Hematopoietic multipotent progenitor cell treated with erythropoietin and hydrocortisone succinate and interleukin-3 and kit ligand, for 17 days (in vitro differentiated cells): Measurements from ENCODE around the gene PIP5K1C.
"Not testable (repeated sequence)": the region's sequence is repeated elsewhere in the genome, so short reads cannot be mapped to it uniquely, and the experiment has no call there.

Source experiments
- DNase-seq: peaks from one replicate; pipeline ENCODE4 v3.0.0-alpha.2; 2015; ENCODE audit warnings: low spot score

The PIP5K1C gene

GRCh38 chr19:3645726-3646125 is 54.5 kb downstream of the PIP5K1C start:
- DNase-seq, result no peak

GRCh38 chr19:3645067-3645396 is 55.2 kb downstream of the PIP5K1C start:
- no peak for DNase-seq

GRCh38 chr19:3644351-3645066 is 55.8 kb downstream of the PIP5K1C start:
- DNase-seq, result no peak

GRCh38 chr19:3643674-3644313 is 56.5 kb downstream of the PIP5K1C start:
- no peak for DNase-seq

- no peak for DNase-seq
These were observed 57.1 kb downstream of the PIP5K1C start for GRCh38 chr19:3642987-3643673.

GRCh38 chr19:3642296-3642695 is 58.0 kb downstream of the PIP5K1C start:
- DNase-seq, result no peak

- DNase-seq, result no peak
These were observed 58.6 kb downstream of the PIP5K1C start for GRCh38 chr19:3641515-3642269.

- no peak for DNase-seq
These were observed 60.8 kb downstream of the PIP5K1C start for GRCh38 chr19:3639479-3639878.

- DNase-seq, result no peak
These were observed 61.8 kb downstream of the PIP5K1C start for GRCh38 chr19:3638208-3639193.

GRCh38 chr19:3637621-3638020 is 62.6 kb downstream of the PIP5K1C start:
- DNase-seq, result no peak

GRCh38 chr19:3636962-3637361 is 63.3 kb downstream of the PIP5K1C start:
- no peak for DNase-seq

- DNase-seq, result no peak
These were observed 63.8 kb downstream of the PIP5K1C start for GRCh38 chr19:3636506-3636905.

- no peak for DNase-seq
These were observed 65.7 kb downstream of the PIP5K1C start for GRCh38 chr19:3634496-3635045.

- no peak for DNase-seq
These were observed 66.7 kb downstream of the PIP5K1C start for GRCh38 chr19:3633559-3633988.

- DNase-seq, result no peak
These were observed 67.3 kb downstream of the PIP5K1C start for GRCh38 chr19:3632739-3633558.

- DNase-seq, result no peak
These were observed 68.2 kb downstream of the PIP5K1C start for GRCh38 chr19:3632098-3632497.

- no peak for DNase-seq
These were observed 69.0 kb downstream of the PIP5K1C start for GRCh38 chr19:3631053-3631861.

- DNase-seq, result not testable (repeated sequence)
These were observed 71.5 kb downstream of the PIP5K1C start for GRCh38 chr19:3628766-3629165.

- no peak for DNase-seq
These were observed 72.9 kb downstream of the PIP5K1C start for GRCh38 chr19:3627351-3627723.
